DMS53 treated with DMSO at 0.1 percent for 48 hours (cell line): ENCODE measurements around the gene TMEM86B.
"Not testable (repeated sequence)": the region's sequence is repeated elsewhere in the genome, so short reads cannot be mapped to it uniquely, and the experiment has no call there.

Experiments
- DNase-seq: peaks from one replicate; lab custom pipeline; 2025; ENCODE audit not compliant: unreplicated experiment; lab: John Stamatoyannopoulos, UW

The TMEM86B gene

GRCh38 chr19:55223291-55224037 is 5.1 kb downstream of the TMEM86B start:
- DNase-seq, result no peak

GRCh38 chr19:55220525-55220924 is 8.0 kb downstream of the TMEM86B start:
- no peak for DNase-seq

GRCh38 chr19:55216461-55217198 is 11.9 kb downstream of the TMEM86B start:
- DNase-seq, result peak; percentile 97

- DNase-seq, result no peak
These were observed 15.0 kb downstream of the TMEM86B start for GRCh38 chr19:55213547-55213946.

- DNase-seq, result no peak
These were observed 16.1 kb downstream of the TMEM86B start for GRCh38 chr19:55212447-55212846.

- DNase-seq, result peak; percentile 98
These were observed 18.7 kb downstream of the TMEM86B start for GRCh38 chr19:55209693-55210472.

GRCh38 chr19:55208880-55209692 is 19.5 kb downstream of the TMEM86B start, which contains the start of gene PTPRH:
Gene PTPRH, minus strand, starts transcription at chr19:55209501. Its CDS starts 68 bp downstream, at chr19:55209433.
- peak; percentile 36 for DNase-seq

- peak; percentile 82 for DNase-seq
These were observed 21.7 kb downstream of the TMEM86B start for GRCh38 chr19:55206664-55207500.

GRCh38 chr19:55202199-55202598 is 26.4 kb downstream of the TMEM86B start:
- DNase-seq, result not testable (repeated sequence)

GRCh38 chr19:55199620-55200204 is 28.9 kb downstream of the TMEM86B start:
- no peak for DNase-seq

- DNase-seq, result no peak
These were observed 29.9 kb downstream of the TMEM86B start for GRCh38 chr19:55198651-55199050.

- no peak for DNase-seq
These were observed 31.0 kb downstream of the TMEM86B start for GRCh38 chr19:55197528-55197927.

GRCh38 chr19:55196803-55197202 is 31.8 kb downstream of the TMEM86B start:
- no peak for DNase-seq

- no peak for DNase-seq
These were observed 35.1 kb downstream of the TMEM86B start for GRCh38 chr19:55193481-55193880.

- no peak for DNase-seq
These were observed 39.1 kb downstream of the TMEM86B start for GRCh38 chr19:55189403-55189835.

- no peak for DNase-seq
These were observed 39.9 kb downstream of the TMEM86B start for GRCh38 chr19:55188625-55189024.

- no peak for DNase-seq
These were observed 42.5 kb downstream of the TMEM86B start for GRCh38 chr19:55186080-55186479.

GRCh38 chr19:55181740-55182139 is 46.8 kb downstream of the TMEM86B start:
- no peak for DNase-seq
